Body of pancreas (tissue), 4 donors: ENCODE measurements around the gene TPP1. TPM values are rescaled to one million over a fixed set of nuclear protein-coding genes. Genes with fewer than 3 reads are reported as not detected.
A peak's percentile ranks its signal among the peaks of the same experiment; 100 is the strongest.

Experiments used
- ATAC-seq: fragments of 150-250 bp; one replicate; pipeline ENCODE4 v1.9.1; 2016
- DNase-seq, 4 donors: peaks; one replicate each; pipeline ENCODE4 v3.0.0-alpha.2; 2019
- H3K27ac ChIP-seq, 4 donors: fragments of 200-600 bp; sonication (generic); 1 replicate in 3 of 4; 2 replicates in 1 of 4; pipeline versions ENCODE4 v1.5.1 to v1.6.1; 2016 to 2019; ENCODE audit warnings: mild to moderate bottlenecking in 1 of 4, mixed read lengths in 1 of 4, moderate library complexity in 1 of 4
- H3K27me3 ChIP-seq, 2 donors: fragments of 200-600 bp; sonication (generic); one replicate each; pipeline ENCODE4 v1.6.0; 2016; ENCODE audit warnings: mild to moderate bottlenecking in 1 of 2
- H3K36me3 ChIP-seq, 2 donors: fragments of 200-600 bp; sonication (generic); replicated peaks in 1 of 2; 2 replicates each; pipeline ENCODE4 v1.5.1; 2016; ENCODE audit warnings: low read depth in 2 of 2; ENCODE audit not compliant: insufficient read depth in 1 of 2
- H3K4me1 ChIP-seq: fragments of 200-600 bp; sonication (generic); one replicate; pipeline ENCODE4 v1.6.0; 2016
- H3K4me3 ChIP-seq, 2 donors: fragments of 200-600 bp; sonication (generic); 1 replicate in 1 of 2; 2 replicates in 1 of 2; pipeline ENCODE4 v1.5.1; 2016 to 2019
- H3K9me3 ChIP-seq, 3 donors: fragments of 200-600 bp; sonication (generic); 1 replicate in 2 of 3; 2 replicates in 1 of 3; pipeline ENCODE4 v1.5.1; 2016
- POLR2A ChIP-seq, 3 donors: fragments of 450-650 bp; IDR thresholded peaks; one replicate each; pipeline ENCODE4 v1.6.1; 2016; ENCODE audit warnings: antibody characterized with exemption in 3 of 3, mild to moderate bottlenecking in 2 of 3
- WGBS, 2 donors: methylation state at CpG; one replicate each; pipeline ENCODE4 v1.1.5; 2017; 5-methylcytosine and 5-hydroxymethylcytosine counted together
- intact Hi-C: fragments of 100-400 bp; cut with DNase I; formaldehyde crosslinking; loops from one replicate; pipeline ENCODE4 v1.15.1; 2023
- total RNA-seq, 2 donors: library from RNA; depleted of rRNA; stranded (reverse); fragments of >200 nt; gene quantifications; one replicate each; pipeline ENCODE4 v1.1.0, GENCODE V29; 2016
- TF ChIP-seq, protein P1 (sequence below), 7 experiments: fragments of 450-650 bp in 4 of 7; fragments of 200-600 bp in 3 of 7; sonication (generic) in 3 of 7; IDR thresholded peaks; one replicate each; pipeline ENCODE4 v1.5.1; 2016 to 2019; ENCODE audit warnings: antibody characterized with exemption in 7 of 7

TPP1 gene
- total RNA-seq, 2 donors from 2014 or later: 20.8 TPM

DNA sequence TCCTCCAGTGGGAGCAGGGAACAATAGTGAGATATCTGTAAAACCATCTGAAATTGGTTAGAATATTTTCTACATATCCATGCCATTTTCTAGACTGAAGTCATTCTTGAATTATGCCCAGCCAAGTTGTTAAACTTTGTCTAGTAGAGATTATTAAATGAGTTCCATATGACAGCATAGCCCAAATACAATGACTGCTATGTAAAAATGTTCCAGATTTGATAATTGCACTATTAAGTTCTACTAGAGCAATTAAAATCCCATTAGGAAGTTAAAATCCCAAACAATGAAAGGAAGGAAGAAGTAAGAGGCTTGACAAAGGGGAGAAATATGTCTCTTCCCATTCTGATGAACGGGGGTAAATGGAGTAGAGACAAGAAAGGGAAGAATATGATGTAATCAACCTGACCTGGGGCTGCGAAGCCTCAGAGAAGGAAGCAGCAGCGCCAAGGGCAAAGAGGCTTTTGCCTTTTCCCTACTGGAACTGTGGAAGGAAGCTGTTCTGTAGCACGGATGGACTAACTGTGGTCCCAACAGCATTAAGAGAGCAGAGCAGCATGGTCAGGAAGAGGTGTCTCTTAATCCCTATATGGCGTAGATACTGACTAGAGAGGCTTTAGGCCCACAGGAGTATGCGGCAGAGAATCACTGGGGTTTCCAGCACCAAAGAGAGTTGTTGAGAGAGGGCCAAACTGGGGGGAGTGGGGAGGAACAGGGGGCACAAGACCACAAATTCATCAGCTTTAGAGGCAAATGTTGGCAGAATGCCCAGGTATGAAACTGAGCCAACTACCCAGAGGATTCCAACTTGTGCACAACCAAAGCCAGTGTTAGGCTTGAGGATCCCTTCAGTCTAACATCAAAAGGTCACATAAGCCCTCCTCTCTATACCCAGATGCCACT, 42.5 kb downstream of the TPP1 start:
- DNase-seq (peak in 1 of 4 donors; percentile 46), ATAC-seq (peak; percentile 24)
- Histone ChIP-seq H3K36me3 (no peaks in the 10 kb centered on the region), H3K4me3 (no peak overlapping the region), H3K4me1 (no peaks in the 10 kb centered on the region), H3K9me3 (no peaks in the 10 kb centered on the region), H3K27ac (no peak overlapping the region), H3K27me3 (no peaks in the 10 kb centered on the region)
- WGBS, 2 donors: 42 to 58% methylated on average over 5 to 6 of the region's 6 CpGs
- TF ChIP-seq POLR2A (IDR thresholded peaks at IDR 0.05): no peak
- intact Hi-C loops: no loop called here

DNA sequence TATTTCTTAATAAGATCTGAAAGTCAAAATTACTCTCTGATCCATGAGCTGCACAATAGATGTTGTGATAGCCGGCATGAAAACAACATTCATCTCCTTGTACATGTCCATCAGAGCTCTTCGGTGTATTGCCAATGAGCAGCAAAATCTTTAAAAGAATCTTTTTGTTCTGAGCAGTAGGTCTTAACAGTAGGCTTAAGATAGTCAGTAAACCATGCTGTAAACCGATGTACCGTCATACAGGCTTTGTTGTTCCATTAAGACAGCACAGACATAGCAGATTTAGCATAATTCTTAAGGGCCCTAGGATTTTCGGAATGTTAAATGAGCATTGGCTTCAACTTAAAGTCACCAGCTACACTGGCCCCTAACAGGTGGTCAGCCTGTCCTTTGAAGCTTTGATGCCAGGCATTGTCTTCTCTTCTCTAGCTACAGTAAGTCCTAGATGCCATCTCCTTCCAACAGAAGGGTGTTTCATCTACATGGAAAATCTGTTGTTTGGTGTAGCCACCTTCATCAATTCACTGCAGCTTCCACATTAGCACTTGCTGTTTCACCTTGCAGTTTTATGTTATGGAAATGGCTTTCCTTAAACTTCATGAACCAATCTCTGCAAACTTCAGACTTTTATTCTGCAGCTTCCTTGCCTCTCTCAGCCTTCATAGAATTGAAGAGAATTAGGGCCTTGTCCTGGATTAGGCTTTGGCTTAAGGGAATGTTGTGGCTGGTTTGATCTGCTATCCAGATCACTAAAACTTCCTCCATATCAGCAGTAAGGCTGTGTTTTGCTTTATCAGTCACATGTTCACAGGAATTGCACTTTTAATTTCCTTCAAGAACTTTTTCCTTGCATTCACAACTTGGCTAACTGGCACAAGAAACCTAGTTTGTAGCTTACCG, 44.2 kb downstream of the TPP1 start:
- 83 to 92% methylated on average over 6 of the region's 6 CpGs for WGBS, 2 donors
- no peaks in the 10 kb centered on the region for H3K4me1 ChIP-seq
- TF ChIP-seq, protein P1, sequence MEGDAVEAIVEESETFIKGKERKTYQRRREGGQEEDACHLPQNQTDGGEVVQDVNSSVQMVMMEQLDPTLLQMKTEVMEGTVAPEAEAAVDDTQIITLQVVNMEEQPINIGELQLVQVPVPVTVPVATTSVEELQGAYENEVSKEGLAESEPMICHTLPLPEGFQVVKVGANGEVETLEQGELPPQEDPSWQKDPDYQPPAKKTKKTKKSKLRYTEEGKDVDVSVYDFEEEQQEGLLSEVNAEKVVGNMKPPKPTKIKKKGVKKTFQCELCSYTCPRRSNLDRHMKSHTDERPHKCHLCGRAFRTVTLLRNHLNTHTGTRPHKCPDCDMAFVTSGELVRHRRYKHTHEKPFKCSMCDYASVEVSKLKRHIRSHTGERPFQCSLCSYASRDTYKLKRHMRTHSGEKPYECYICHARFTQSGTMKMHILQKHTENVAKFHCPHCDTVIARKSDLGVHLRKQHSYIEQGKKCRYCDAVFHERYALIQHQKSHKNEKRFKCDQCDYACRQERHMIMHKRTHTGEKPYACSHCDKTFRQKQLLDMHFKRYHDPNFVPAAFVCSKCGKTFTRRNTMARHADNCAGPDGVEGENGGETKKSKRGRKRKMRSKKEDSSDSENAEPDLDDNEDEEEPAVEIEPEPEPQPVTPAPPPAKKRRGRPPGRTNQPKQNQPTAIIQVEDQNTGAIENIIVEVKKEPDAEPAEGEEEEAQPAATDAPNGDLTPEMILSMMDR (IDR thresholded peaks at IDR 0.05): no peak
- no peak for TF ChIP-seq POLR2A (IDR thresholded peaks at IDR 0.05)
- DNase-seq (no peak), ATAC-seq (no peak)
- H3K27ac ChIP-seq: no peak overlapping the region
- intact Hi-C loops: no loop called here
- H3K27me3 ChIP-seq: no peaks in the 10 kb centered on the region
- no peaks in the 10 kb centered on the region for H3K9me3 ChIP-seq
- no peaks in the 10 kb centered on the region for H3K36me3 ChIP-seq
- H3K4me3 ChIP-seq: no peak overlapping the region

DNA sequence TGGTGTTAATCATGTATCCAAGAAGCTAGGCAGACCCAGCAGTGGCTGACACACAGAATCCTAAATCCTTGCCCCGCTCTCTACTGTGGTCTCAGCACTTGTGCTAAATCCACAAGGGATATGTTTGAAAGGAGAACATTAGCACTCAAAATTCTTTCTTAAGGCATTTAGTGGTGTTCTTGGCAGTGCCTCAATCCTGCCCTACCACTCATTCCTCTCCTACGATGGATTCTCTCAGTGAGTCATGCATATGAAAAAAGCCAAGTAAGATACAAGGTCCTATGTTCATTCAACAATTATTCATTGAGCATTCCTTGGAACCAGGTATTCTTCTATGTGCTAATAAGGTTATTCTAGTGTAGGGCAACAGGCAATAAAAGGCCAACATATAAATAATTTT, 47.0 kb downstream of the TPP1 start:
- 79 to 88% methylated on average over 2 of the region's 2 CpGs for WGBS, 2 donors
- DNase-seq (no peak), ATAC-seq (no peak)
- peaks cover 10% of the 10 kb centered on the region for H3K4me1 ChIP-seq
- TF ChIP-seq, protein P1 (IDR thresholded peaks at IDR 0.05): no peak
- no peak for TF ChIP-seq POLR2A (IDR thresholded peaks at IDR 0.05)
- no peaks in the 10 kb centered on the region for H3K27me3 ChIP-seq
- no peak overlapping the region for H3K27ac ChIP-seq
- no peak overlapping the region for H3K4me3 ChIP-seq
- intact Hi-C loops: no loop called here
- H3K9me3 ChIP-seq: no peaks in the 10 kb centered on the region
- H3K36me3 ChIP-seq: no peaks in the 10 kb centered on the region

DNA sequence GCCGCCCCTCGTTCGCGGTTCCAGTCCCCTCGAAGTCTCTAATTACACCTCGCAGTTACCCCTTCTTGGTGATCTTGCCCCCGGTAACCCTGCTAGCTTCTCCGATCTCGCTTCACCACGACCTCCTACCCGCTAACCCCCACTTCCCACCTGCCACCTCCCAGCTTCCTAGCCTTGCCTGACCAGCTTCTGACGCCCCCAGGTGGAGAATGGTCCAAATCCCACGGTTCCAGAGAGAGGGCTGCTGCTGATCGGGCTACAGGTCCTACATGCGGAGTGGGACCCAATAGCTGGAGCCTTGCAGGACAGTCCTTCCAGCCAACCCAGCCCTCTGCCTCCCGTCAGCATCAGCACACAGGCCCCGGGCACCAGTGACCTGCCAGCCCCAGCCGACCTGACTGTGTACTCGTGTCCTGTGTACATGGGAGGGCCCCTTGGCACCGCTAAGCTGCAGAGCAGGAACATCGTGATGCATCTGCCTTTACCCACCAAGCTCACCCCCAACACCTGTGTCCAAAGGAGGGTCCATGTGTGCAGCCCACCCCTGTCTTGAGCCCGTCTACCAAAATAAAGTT, 47.7 kb downstream of the TPP1 start:
- TF ChIP-seq, protein P1 (IDR thresholded peaks at IDR 0.05): no peak
- TF ChIP-seq POLR2A (IDR thresholded peaks at IDR 0.05): no peak
- H3K4me3 ChIP-seq: no peak overlapping the region
- no peaks in the 10 kb centered on the region for H3K9me3 ChIP-seq
- no peaks in the 10 kb centered on the region for H3K36me3 ChIP-seq
- H3K27me3 ChIP-seq: no peaks in the 10 kb centered on the region
- 69 to 84% methylated on average over 21 to 22 of the region's 22 CpGs for WGBS, 2 donors
- peaks cover 10% of the 10 kb centered on the region for H3K4me1 ChIP-seq
- DNase-seq: no peak
- no peak overlapping the region for H3K27ac ChIP-seq
- ATAC-seq: no peak
- intact Hi-C loops: no loop called here
